ENCODE results near the gene SRRM2. TPM values are rescaled to one million over a fixed set of nuclear protein-coding genes. Genes with fewer than 3 reads are reported as not detected.

Gene SRRM2
- total RNA-seq, 2 experiments from 2014 or later = 460 to 507 TPM

- H3K4me1 Mint-ChIP-seq = no peaks in the 10 kb centered on the region
These were observed 43.1 kb downstream of the SRRM2 start for GRCh38 chr16:2795395-2796143.

GRCh38 chr16:2798723-2799204 is 46.3 kb downstream of the SRRM2 start:
- no peak for DNase-seq

More at GRCh38 chr16:2795395-2796143, 43.1 kb downstream of the SRRM2 start:
- H3K9me3 Mint-ChIP-seq = no peaks in the 10 kb centered on the region
- H3K27ac Mint-ChIP-seq = no peak overlapping the region
- H3K4me3 Mint-ChIP-seq = no peak overlapping the region
- DNase-seq = no peak
- no peaks in the 10 kb centered on the region for H3K36me3 Mint-ChIP-seq
- H3K27me3 Mint-ChIP-seq = peaks cover 25% of the 10 kb centered on the region

GRCh38 chr16:2799205-2799858 is 46.9 kb downstream of the SRRM2 start:
- Mint-ChIP-seq H3K36me3 (no peaks in the 10 kb centered on the region), H3K27ac (no peak overlapping the region), H3K4me1 (no peaks in the 10 kb centered on the region), H3K4me3 (no peak overlapping the region), H3K9me3 (peaks cover 14% of the 10 kb centered on the region), H3K27me3 (peaks cover 11% of the 10 kb centered on the region)
- DNase-seq = no peak

More at GRCh38 chr16:2798723-2799204, 46.3 kb downstream of the SRRM2 start:
- no peak overlapping the region for H3K4me3 Mint-ChIP-seq
- H3K36me3 Mint-ChIP-seq = no peaks in the 10 kb centered on the region
- peaks cover 8% of the 10 kb centered on the region for H3K9me3 Mint-ChIP-seq
- H3K27me3 Mint-ChIP-seq = peaks cover 16% of the 10 kb centered on the region
- H3K4me1 Mint-ChIP-seq = no peaks in the 10 kb centered on the region
- no peak overlapping the region for H3K27ac Mint-ChIP-seq

GRCh38 chr16:2799859-2800226 is 47.4 kb downstream of the SRRM2 start:
- no peak overlapping the region for H3K27ac Mint-ChIP-seq
- H3K4me3 Mint-ChIP-seq = no peak overlapping the region
- no peaks in the 10 kb centered on the region for H3K4me1 Mint-ChIP-seq
- DNase-seq = no peak
- H3K36me3 Mint-ChIP-seq = no peaks in the 10 kb centered on the region
- H3K27me3 Mint-ChIP-seq = peaks cover 7% of the 10 kb centered on the region
- peaks cover 15% of the 10 kb centered on the region for H3K9me3 Mint-ChIP-seq

- DNase-seq = no peak
- H3K36me3 Mint-ChIP-seq = no peaks in the 10 kb centered on the region
- H3K4me1 Mint-ChIP-seq = no peaks in the 10 kb centered on the region
- no peak overlapping the region for H3K4me3 Mint-ChIP-seq
- peaks cover 15% of the 10 kb centered on the region for H3K9me3 Mint-ChIP-seq
- H3K27me3 Mint-ChIP-seq = peaks cover 4% of the 10 kb centered on the region
- H3K27ac Mint-ChIP-seq = no peak overlapping the region
These were observed 51.2 kb downstream of the SRRM2 start for GRCh38 chr16:2803545-2804195.

- H3K27ac Mint-ChIP-seq = no peak overlapping the region
- peaks cover 7% of the 10 kb centered on the region for H3K27me3 Mint-ChIP-seq
- H3K9me3 Mint-ChIP-seq = peaks cover 15% of the 10 kb centered on the region
- H3K4me1 Mint-ChIP-seq = no peaks in the 10 kb centered on the region
- H3K36me3 Mint-ChIP-seq = no peaks in the 10 kb centered on the region
- no peak overlapping the region for H3K4me3 Mint-ChIP-seq
- no peak for DNase-seq
These were observed 52.3 kb downstream of the SRRM2 start for GRCh38 chr16:2804728-2805127.

GRCh38 chr16:2806286-2806685 is 53.8 kb downstream of the SRRM2 start:
- Mint-ChIP-seq H3K9me3 (peaks cover 15% of the 10 kb centered on the region), H3K27me3 (peaks cover 7% of the 10 kb centered on the region), H3K4me1 (no peaks in the 10 kb centered on the region), H3K4me3 (no peak overlapping the region), H3K36me3 (no peaks in the 10 kb centered on the region), H3K27ac (no peak overlapping the region)
- DNase-seq = no peak

- no peak overlapping the region for H3K27ac Mint-ChIP-seq
- peaks cover 11% of the 10 kb centered on the region for H3K9me3 Mint-ChIP-seq
- no peak for DNase-seq
- no peaks in the 10 kb centered on the region for H3K36me3 Mint-ChIP-seq
- no peaks in the 10 kb centered on the region for H3K4me1 Mint-ChIP-seq
- H3K27me3 Mint-ChIP-seq = peaks cover 10% of the 10 kb centered on the region
- no peak overlapping the region for H3K4me3 Mint-ChIP-seq
These were observed 55.7 kb downstream of the SRRM2 start for GRCh38 chr16:2808181-2808580.

GRCh38 chr16:2809149-2809760 is 56.8 kb downstream of the SRRM2 start:
- Mint-ChIP-seq H3K4me3 (no peak overlapping the region), H3K4me1 (no peaks in the 10 kb centered on the region), H3K27ac (no peak overlapping the region), H3K27me3 (peaks cover 10% of the 10 kb centered on the region), H3K36me3 (no peaks in the 10 kb centered on the region), H3K9me3 (peaks cover 2% of the 10 kb centered on the region)
- DNase-seq = no peak

- Mint-ChIP-seq H3K4me1 (no peaks in the 10 kb centered on the region), H3K36me3 (no peaks in the 10 kb centered on the region), H3K27ac (no peak overlapping the region), H3K27me3 (peaks cover 10% of the 10 kb centered on the region), H3K4me3 (no peak overlapping the region), H3K9me3 (no peaks in the 10 kb centered on the region)
- no peak for DNase-seq
These were observed 58.2 kb downstream of the SRRM2 start for GRCh38 chr16:2810651-2811050.

- H3K36me3 Mint-ChIP-seq = no peaks in the 10 kb centered on the region
- no peak overlapping the region for H3K4me3 Mint-ChIP-seq
- H3K9me3 Mint-ChIP-seq = no peaks in the 10 kb centered on the region
- no peaks in the 10 kb centered on the region for H3K4me1 Mint-ChIP-seq
- no peak for DNase-seq
- H3K27ac Mint-ChIP-seq = no peak overlapping the region
- H3K27me3 Mint-ChIP-seq = peaks cover 10% of the 10 kb centered on the region
These were observed 59.4 kb downstream of the SRRM2 start for GRCh38 chr16:2811703-2812471.

- Mint-ChIP-seq H3K27me3 (peaks cover 5% of the 10 kb centered on the region), H3K27ac (no peak overlapping the region), H3K36me3 (peaks cover 1% of the 10 kb centered on the region), H3K4me3 (no peak overlapping the region), H3K4me1 (no peaks in the 10 kb centered on the region), H3K9me3 (no peaks in the 10 kb centered on the region)
- no peak for DNase-seq
These were observed 61.4 kb downstream of the SRRM2 start for GRCh38 chr16:2813771-2814221.

- H3K27me3 Mint-ChIP-seq = peaks cover 3% of the 10 kb centered on the region
- H3K36me3 Mint-ChIP-seq = peaks cover 1% of the 10 kb centered on the region
- H3K4me1 Mint-ChIP-seq = no peaks in the 10 kb centered on the region
- DNase-seq = no peak
- H3K27ac Mint-ChIP-seq = no peak overlapping the region
- no peaks in the 10 kb centered on the region for H3K9me3 Mint-ChIP-seq
- H3K4me3 Mint-ChIP-seq = no peak overlapping the region
These were observed 62.3 kb downstream of the SRRM2 start for GRCh38 chr16:2814551-2815298.

- Mint-ChIP-seq H3K4me1 (no peaks in the 10 kb centered on the region), H3K9me3 (no peaks in the 10 kb centered on the region), H3K27ac (no peak overlapping the region), H3K36me3 (peaks cover 1% of the 10 kb centered on the region), H3K27me3 (peaks cover 3% of the 10 kb centered on the region), H3K4me3 (no peak overlapping the region)
- no peak for DNase-seq
These were observed 62.9 kb downstream of the SRRM2 start for GRCh38 chr16:2815299-2815771.
